CD4-positive, alpha-beta T cell treated with Interleukin-1 beta for 1 hour (primary cell): ENCODE data around the gene MYRIP.
"Not testable (repeated sequence)": the region's sequence is repeated elsewhere in the genome, so short reads cannot be mapped to it uniquely, and the experiment has no call there.

ENCODE experiments used
- DNase-seq, 2 donors: peaks; one replicate each; pipeline ENCODE4 v3.0.0-alpha.2; 2020 to 2022

The MYRIP gene

DNA sequence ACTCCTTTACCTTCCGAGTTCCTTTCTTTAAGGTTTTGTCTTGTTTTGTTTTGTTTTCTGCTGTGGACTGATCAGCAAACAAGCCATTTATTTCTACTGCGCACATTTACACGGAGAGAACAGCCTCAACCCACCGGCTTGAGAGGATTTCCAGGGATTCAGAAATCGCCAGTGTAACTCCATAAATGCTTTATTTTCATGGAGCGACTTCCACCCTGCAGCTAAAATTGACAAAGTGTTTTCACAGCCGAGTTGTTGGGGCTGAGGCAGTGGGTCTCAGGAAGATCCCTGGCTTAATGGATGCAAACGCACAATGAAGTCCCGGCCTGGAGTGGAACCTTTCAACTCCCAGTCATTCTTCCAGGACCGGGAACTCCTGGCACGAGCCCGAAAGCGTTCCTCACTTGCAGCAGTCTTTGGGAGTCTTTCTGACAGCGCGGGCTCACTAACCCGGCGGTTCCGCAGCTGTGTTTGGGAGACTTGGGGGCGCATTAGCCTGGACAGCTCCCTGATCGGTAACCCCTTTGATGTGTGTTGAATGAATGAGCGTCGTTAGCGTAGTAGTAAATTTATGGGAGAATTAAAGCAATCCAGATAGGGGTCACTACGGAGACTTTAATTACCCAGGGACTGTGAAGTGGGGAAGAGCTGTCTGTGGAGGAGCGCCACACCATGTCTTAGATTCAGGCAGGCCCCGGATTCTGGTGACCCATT lies 785 bp upstream of the MYRIP start:
- no peak for DNase-seq

DNA sequence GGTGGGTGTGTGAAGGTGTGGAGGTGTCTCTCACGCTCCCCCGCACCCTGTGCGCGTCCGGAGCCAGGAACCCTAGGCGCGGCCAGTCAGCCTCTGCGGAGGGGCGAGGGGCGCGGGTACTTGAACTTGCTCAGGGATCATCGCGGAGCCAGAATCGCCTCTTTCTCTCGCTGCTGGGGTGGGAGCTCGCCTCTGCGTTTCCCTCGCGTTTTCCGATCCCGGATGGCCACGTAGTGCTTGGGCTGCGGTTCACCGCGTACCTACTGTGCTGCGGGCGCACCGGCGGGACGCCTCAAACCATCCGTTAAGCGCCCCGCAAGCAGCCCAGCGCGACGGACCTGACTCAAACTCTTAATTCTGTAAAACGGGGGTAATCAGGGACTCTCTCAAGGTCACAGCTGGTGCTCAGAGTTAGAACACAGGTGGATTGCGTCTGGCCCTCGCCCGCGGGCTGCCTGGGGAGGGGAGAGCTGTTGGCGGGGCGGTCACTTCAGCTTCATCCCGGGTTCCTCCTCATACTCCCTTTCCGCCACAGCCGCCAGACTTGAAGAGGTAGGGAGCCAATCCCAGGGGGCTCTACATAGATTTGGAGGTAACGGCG lies 686 bp downstream of the MYRIP start:
- no peak for DNase-seq

DNA sequence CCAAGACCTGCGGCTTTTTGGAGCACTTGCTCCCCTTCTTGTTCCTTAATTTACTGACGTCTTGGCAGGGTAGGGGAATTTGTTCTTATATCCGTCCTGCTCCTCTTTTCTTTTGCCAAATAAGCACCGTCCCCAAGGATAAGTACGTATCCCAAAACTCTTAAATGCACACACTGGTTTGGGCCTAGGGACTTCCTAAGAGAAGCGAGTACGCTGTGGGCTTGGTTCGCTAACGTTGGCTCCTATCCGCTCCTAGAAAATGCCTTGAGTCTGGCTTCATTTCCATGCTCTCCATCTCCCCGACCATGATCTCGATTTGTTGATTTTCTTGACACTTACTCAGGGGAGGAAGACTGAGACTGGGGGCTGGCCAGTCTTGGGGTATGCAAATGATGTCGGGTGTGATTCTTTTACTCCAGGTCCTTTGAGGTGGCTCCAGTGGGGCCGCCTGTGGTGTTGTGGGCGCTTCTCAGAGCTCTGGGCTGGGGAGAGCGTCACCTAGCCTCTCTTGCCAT lies 1.3 kb downstream of the MYRIP start:
- no peak for DNase-seq

DNA sequence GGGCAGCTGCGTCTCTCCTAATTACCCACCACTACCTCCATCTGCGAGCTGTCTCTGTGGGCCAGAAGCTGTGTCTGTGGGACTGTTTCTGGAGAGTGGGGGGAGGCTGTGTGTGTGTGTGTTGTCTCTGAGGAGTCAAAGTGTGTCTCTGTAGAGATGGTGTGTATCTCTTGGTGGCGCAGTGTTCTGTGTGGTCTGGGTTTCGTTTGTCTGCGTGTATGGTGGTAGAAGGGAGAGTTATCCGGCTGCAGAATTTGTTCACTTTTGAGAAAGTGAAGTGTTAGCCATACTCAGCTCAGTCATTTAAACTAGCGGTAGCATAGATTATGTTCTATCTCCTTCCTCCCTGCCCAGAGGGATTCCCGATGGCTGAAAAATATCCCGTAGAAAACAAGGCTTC lies 2.2 kb downstream of the MYRIP start:
- DNase-seq: no peak

DNA sequence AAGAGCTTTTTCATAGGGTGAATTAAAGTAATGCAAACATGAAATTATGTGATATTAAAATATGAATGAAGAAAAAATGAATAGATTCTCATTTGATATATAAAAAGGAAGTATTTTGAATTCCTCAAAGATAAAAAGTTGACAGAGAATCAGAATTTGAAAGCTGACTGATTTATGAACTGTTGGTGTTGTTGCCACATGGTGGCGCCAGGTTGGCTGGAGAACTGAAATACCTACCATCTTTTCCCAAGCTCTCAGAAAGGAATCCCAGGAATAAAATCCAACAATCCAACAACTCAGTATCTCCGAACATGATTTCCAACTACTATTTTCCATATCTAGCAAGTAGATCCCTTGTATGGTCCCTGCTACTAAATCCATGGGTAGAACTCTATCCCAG lies 3.1 kb downstream of the MYRIP start:
- DNase-seq: no peak

DNA sequence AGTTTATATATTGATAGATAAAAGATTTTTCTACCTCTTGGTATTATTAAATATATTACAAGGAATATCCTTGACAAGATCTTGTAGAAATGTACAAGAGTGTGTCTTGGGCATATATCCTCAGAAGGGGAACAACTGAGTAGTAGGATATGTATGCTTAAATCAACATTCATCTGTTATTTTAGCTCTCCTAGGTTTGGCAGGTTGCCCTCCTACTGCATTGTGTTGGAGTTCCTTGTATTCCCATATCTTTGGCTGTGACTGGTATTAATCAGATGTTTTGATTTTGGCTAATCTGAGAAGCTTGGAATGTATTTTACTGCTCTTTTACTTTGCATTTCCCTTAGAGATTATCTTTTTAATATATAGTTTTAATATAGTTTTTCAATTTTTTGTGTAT lies 4.6 kb downstream of the MYRIP start:
- DNase-seq: no peak

DNA sequence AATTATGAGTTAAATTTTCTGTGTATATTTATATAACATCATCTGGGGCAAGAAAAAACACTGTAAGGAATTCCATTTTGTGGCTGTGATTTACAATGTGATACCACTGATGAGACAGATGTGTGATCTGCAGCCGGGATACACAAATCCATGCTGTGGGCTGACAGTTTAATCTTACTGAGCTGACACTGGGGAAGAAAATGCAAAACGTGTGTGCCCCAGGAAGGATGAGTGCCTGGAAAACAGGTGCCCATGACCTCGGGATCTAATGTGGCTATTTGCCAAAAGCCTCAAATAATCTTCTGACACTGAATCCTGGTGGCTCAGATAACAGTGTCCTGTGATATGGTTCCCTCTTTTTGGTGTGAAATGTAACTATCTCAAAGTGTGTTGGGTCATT lies 10.5 kb downstream of the MYRIP start:
- DNase-seq: no peak

DNA sequence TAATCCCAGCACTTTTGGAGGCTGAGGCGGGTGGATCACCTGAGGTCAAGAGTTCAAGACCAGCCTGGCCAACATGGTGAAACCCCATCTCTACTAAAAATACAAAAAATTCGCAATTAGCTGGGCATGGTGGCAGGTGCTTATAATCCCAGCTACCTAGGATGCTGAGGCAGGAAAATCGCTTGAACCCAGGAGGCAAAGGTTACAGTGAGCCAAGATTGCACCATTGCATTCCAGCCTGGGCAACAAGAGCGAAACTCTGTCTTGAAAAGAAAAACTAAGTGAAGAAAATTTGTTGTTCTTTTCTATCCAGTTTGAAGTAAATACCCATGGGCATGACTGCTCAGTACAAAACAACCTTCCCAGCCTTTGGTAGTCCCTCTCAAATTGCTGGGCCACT lies 24.4 kb downstream of the MYRIP start:
- not testable (repeated sequence) for DNase-seq

DNA sequence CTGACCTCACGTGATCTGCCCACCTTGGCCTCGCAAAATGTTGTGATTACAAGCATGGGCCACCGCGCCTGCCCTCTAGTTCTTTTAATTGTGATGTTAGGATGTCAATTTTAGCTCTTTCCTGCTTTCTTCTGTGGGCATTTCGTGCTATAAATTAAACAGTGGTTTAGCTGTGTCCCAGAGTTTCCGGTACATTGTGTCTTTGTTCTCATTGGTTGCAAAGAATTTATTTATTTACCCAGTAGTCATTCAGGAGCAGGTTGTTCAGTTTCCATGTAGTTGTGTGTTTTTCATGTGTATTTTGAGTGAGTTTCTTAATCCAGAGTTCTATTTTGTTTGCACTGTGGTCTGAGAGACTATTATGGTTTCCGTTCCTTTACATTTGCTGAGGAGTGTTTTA lies 30.1 kb downstream of the MYRIP start:
- no peak for DNase-seq

DNA sequence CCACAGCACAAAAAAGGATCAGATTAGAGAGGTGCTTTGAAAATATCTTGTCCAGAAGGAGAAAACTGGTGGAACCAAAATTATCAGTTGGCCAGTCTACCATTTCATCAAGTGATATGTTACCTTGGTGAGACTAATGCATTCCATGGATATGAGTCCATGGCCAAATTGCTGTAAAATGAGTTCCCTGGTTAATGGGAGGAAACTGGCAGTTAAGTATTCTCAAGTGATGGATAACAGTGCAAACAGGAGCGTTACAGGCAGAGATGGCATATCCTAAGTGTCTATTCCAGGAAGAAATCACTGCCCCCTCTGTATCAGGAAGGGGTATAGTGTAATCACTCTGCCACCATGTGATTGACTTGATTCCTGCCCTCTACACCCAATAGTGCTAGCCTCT lies 34.0 kb downstream of the MYRIP start:
- no peak for DNase-seq

DNA sequence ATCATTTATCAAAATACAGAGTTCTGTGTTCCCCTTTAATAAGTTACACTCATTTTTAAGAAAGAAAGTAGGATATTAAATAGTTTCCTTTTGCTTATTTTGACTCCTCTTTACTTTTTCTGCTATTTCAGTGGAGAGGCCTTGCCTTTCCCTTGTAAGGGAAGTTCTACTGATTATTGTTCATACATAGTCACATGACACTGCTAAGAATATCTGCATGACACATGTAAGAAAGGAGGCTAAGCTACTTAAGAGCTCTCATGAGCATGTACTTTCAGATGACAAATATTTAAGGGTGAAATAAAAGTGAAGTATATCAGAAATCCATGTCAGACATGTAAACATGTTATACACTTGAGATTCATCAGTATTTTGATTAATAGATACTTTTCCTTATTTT lies 39.0 kb downstream of the MYRIP start:
- DNase-seq: no peak

DNA sequence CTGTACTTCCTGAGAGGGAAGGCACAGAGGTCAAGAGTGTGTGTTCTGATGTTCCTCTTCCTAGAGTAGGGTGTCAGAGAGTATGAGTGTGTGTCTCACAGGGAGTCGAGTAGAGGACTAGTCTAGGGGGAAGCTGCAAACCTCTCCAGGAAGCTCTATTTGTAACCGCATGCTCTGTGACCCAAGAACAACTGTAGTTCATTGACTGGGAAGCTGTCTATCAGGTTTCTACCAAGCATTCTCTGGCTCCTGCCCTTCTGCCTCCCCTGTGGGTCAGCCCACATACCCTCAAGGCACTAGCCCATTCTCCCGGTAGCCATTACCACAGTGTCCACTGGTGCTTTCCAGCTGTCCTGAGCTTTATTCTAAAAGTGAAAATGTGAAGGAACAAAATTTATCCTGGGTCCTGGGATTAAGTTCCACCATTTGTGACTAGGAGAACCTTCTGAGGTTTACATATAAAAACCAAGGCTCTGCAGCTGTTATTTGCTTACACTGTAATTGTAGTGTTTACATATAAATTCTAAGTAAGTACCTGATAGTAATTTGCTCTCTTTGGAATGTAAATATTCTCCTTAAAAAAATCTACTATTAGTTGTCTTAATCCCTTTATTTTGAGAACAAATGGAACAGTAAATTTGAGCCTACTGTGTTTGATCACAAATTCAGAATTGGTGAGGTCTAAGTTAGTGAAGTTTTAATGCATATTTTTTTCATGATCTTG lies 40.7 kb downstream of the MYRIP start:
- no peak for DNase-seq

DNA sequence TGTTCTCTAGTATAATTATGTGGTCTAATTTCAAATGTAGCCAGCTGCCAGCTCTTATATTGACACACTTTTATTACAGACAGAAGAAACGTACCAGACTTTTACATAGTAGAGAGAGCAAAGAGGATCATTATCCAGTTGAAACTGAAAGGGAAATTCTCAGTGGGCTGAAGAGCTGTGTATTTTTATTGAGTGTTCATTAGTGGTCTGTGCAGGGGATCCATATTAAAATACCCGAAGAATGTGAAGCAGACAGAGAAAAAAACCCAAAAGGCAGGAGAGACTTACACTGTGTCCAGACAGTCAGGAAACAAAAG lies 41.3 kb downstream of the MYRIP start:
- no peak for DNase-seq

DNA sequence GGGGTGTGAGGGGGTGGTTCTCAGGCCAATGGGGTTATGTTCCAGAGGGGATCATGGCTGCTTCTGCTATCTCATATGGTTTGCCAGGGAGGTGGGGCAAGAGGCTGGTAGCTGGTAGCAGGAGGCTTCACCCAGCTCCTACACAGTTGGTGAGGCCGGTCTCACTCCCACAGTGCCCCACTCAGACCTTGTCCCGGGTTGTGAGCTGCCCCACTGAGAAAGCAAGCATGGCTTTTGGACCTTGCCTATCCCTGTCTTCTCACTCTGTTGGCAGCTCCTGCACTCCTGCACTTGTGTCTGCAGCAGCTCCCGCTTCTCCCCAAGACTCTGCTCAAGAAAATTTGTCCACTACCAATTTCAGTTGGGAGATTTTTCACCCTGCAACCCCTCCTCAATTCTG lies 46.1 kb downstream of the MYRIP start:
- DNase-seq: no peak

DNA sequence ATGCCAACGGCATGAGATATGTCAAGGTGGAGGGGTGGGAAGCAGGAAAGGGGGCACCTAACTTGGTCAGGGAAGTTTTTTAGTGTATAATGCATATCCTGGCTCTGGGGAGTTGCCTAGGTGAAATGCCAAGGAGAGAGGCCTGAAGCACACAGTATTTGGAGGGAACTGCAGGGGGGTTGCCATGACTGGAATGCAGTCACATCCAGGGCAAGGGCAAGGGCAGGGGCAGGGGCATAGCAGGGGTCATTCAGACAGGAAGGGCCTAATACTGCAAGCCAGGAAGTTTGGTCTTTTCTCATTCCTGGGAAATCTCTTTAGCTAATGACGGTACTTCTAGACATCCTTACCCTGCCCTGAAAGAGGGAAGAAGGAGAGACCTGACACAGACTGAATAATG lies 60.5 kb downstream of the MYRIP start:
- no peak for DNase-seq

DNA sequence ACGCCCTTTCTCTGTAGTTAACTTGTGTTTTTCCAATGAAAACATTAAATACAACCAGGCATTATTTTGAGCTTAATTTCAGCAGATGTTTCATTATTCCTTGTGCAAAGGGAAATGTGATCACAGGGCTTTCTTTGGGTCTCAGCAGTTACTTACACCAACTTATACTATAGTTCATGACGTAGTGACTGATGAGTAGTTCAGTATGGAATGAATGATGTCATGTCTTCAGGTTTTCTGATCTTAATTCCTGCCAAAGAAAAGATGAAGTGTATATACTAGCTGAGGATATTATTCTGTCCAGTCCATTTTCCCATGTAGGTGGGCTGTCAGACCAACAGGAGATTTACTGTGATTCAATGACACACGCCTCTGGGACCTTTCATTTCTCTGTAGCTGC lies 61.3 kb downstream of the MYRIP start:
- no peak for DNase-seq

DNA sequence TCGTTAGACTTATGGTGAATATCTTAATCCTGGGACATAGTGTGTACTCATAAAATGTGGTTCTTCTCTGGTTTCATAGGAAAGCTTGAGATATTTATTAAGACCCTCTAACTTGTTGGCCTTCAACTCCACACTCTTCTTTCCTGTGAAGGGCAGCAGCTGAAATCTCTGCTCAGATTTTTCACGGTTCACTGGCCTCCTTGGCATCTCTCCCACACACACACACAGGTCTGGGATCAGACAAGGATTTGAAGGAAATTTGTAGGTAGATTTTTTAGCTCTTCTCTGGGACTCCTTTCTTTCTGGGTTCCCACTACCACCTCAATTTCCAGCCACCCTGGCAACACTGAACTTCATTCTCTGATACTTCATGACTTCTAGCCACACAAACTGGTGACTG lies 70.2 kb downstream of the MYRIP start:
- no peak for DNase-seq

DNA sequence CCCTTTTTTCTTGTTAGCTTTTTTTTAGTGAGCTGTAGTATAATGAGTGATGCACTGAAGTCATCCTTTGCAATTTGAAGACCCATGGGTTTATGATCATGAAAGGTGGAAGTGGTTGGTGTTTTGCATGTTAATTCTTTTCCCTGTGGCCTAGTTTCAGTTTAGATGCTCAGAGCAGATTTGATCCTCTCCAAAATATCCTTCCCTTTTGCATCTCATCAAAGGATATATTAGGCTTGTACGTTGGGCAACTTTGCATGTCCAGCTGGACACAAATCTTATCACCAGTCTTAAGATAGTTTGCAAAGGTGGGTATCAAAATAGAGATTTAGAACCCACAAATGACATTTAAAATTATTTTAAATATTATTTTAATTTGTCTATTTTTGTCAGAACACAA lies 72.7 kb downstream of the MYRIP start:
- no peak for DNase-seq

DNA sequence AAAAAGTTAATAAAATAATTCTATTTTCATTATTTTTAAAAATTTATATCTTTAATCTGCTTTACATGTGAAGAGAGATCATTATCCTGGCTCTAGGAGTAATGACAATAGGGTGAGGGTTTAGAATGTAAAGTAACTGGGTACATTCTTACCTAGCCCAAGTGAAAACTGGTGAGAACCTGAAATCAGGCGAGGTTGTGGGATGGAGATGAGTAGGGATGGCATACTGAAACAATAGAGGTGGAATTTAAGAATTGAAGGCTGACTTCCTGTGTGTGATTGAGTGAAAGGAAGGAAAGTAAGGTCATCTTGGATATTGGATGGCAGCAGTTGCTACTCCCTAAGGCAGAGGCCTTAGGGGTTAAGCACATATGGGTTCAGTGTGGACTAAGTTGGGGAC lies 82.7 kb downstream of the MYRIP start:
- no peak for DNase-seq

DNA sequence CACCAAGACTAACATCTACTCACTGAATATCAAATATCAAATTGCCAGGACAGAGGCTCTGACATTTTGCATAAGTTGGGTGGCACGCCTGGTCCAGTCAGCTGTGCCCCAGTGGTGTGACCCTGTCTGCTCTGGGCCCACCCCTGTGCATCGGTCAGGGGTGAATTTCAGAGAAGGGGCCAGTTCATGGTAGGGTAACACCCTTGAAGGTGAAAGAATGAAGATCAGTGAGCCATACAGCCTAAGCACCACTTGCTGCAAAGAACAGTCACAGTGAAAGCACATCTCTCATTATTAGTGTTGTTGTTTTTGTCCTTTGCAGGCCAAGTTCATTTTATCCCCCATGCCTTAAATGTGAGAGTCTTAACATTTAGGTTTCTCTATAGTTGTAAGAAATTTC lies 86.8 kb downstream of the MYRIP start:
- no peak for DNase-seq

DNA sequence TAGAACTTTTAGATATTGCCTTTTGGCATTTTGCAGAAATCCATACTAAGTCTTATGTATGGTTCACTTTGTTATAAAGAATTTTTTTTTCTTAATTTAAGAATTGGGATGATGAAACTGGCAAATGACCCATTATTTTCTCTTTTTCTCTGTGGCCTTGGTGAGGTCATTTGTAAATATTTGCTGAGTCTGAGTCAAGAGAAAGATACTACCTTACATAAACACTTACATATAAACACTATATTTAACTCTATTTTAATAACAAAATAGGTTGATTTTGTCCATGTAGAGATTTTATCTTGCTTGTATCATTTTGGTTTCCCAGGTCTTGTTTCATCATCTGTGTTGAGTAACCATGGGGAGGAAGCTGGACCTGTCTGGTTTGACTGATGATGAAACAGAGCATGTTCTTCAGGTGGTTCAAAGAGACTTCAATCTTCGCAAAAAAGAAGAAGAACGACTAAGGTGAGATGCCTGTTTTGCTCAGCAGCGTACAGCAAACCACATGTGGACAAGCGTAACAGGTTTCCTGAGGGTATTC lies 91.1 kb downstream of the MYRIP start:
- no peak for DNase-seq

DNA sequence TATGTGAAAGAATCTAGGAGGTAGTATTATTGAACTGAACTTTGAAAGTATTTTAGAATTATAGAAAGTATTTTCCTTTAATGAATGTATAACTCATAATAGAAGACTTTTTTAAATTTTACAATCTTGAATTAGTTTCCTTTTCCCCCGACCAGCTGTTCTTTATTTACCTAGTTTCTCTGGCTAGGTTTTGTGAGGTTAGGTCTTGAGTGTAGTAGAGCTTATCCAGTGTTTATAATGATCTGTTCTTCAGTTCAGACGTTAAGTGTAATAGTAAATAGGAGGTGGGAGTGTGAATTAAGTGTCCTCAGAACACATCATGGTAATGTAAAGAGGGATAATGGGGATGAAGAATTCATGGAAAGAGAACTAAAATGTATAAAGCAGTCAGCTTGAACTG lies 93.8 kb downstream of the MYRIP start:
- DNase-seq: no peak

DNA sequence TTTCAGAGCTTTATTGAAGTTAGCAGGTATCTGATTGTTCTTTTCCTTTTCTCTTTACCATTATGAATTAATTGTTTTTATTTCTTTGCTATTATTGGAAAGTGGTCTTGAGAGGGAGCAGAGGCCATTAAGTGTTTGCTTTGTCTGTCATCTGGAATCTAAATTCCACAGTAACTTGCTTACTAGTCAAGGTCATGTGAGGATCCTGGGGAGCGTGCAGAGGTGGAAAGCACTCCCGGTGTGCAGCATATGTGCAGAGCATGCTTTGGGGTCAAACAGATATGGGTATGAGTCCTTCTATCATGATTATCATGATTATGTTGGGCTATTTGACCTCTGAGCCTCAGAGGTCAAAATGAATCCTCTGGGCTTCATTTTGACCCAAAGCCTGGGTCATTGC lies 96.4 kb downstream of the MYRIP start:
- no peak for DNase-seq

DNA sequence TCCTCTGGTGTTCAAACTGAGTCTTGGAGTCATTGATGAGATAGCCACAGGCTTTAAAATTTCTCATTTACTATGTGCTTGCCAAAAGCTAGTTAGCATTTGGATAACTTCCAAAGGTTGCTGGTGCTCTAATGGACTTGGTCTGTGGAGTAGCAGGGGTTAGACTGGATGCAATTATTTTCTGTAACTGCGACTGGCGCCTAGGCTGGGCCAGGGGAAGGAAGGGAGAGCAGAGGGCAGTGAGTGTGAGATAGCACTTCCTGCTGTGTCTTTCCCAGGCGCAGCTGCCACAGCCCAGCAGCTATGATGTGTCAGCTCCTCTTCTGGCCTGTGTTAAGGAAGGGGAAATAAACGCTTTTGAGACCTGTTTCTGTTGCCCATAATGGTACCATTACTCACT lies 98.6 kb downstream of the MYRIP start:
- DNase-seq: no peak
